C4-2B (cell line): ENCODE data around the gene ICAM2.

Source experiments
- ZFX ChIP-seq: fragments of 450-650 bp; IDR thresholded peaks from 2 replicates; pipeline ENCODE4 v1.6.1; 2017
- TF ChIP-seq, protein P1 (sequence below): fragments of 450-650 bp; conservative IDR thresholded peaks from 2 replicates; pipeline ENCODE4 v1.5.1; 2017; ENCODE audit warnings: mild to moderate bottlenecking

DNA sequence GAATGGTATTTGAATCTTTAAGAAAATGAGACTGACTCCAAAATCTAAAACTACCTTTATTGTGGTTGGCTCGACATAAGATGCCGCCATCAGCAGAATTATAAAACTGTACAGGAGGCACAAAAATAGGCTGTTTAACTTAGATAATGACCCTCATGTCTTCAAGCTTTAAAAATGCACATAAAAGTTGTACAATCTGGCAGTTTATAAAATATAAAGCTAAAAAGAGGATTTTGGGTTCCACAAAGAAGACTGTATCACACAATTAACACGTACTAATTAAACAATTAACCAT is 18.6 kb upstream of the ICAM2 start:
- TF ChIP-seq, protein P1, sequence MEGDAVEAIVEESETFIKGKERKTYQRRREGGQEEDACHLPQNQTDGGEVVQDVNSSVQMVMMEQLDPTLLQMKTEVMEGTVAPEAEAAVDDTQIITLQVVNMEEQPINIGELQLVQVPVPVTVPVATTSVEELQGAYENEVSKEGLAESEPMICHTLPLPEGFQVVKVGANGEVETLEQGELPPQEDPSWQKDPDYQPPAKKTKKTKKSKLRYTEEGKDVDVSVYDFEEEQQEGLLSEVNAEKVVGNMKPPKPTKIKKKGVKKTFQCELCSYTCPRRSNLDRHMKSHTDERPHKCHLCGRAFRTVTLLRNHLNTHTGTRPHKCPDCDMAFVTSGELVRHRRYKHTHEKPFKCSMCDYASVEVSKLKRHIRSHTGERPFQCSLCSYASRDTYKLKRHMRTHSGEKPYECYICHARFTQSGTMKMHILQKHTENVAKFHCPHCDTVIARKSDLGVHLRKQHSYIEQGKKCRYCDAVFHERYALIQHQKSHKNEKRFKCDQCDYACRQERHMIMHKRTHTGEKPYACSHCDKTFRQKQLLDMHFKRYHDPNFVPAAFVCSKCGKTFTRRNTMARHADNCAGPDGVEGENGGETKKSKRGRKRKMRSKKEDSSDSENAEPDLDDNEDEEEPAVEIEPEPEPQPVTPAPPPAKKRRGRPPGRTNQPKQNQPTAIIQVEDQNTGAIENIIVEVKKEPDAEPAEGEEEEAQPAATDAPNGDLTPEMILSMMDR, result no peak
- TF ChIP-seq ZFX, result no peak
